Measurements from ENCODE around the gene COL21A1. TPM values are rescaled to one million over a fixed set of nuclear protein-coding genes. Genes with fewer than 3 reads are reported as not detected.

The COL21A1 gene
- total RNA-seq, 4 donors from 2014 or later, result 8.3 to 22.2 (median 9.0) TPM

DNA sequence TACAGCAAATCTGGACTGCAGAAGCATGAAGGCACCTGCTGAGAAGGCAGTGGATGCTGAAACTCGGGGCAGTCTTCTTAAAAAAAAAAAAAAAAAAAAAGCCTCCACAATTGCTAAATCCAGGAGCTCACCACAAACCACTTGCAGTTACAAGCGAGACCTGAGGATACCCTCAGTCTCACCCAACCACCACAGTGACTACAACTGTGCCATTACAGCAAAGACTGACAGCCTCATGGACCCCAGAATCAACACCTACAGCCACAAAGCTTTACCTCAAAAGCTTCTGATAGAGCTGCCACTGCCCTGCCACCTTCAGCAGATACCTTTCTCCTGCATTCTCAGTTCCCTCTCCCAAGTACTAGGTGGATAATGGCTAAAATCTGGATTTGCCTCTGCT is 9.0 kb downstream of the COL21A1 start:
- intact Hi-C loops (cut with DNase I), result no loop called here
- DNase-seq (ENCODE audit: extremely low spot score), result no peak
- TF ChIP-seq, protein P1, sequence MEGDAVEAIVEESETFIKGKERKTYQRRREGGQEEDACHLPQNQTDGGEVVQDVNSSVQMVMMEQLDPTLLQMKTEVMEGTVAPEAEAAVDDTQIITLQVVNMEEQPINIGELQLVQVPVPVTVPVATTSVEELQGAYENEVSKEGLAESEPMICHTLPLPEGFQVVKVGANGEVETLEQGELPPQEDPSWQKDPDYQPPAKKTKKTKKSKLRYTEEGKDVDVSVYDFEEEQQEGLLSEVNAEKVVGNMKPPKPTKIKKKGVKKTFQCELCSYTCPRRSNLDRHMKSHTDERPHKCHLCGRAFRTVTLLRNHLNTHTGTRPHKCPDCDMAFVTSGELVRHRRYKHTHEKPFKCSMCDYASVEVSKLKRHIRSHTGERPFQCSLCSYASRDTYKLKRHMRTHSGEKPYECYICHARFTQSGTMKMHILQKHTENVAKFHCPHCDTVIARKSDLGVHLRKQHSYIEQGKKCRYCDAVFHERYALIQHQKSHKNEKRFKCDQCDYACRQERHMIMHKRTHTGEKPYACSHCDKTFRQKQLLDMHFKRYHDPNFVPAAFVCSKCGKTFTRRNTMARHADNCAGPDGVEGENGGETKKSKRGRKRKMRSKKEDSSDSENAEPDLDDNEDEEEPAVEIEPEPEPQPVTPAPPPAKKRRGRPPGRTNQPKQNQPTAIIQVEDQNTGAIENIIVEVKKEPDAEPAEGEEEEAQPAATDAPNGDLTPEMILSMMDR (IDR thresholded peaks at IDR 0.05), result no peak
- TF ChIP-seq POLR2A (IDR thresholded peaks at IDR 0.05; ENCODE audit: low read depth), result no peak
- TF ChIP-seq POLR2AphosphoS5 (IDR thresholded peaks at IDR 0.05), result no peak
- no peak overlapping the region for H3K27ac ChIP-seq (replicated peaks in 1 of 4)
- H3K27me3 ChIP-seq, result no peaks in the 10 kb centered on the region
- no peaks in the 10 kb centered on the region for H3K36me3 ChIP-seq
- no peak overlapping the region for H3K4me3 ChIP-seq
- 87% methylated on average over 2 of the region's 2 CpGs for WGBS
- H3K9me3 ChIP-seq, result no peaks in the 10 kb centered on the region
- peaks cover 0 to 62% (median 59%) of the 10 kb centered on the region in 4 donors for H3K4me1 ChIP-seq

DNA sequence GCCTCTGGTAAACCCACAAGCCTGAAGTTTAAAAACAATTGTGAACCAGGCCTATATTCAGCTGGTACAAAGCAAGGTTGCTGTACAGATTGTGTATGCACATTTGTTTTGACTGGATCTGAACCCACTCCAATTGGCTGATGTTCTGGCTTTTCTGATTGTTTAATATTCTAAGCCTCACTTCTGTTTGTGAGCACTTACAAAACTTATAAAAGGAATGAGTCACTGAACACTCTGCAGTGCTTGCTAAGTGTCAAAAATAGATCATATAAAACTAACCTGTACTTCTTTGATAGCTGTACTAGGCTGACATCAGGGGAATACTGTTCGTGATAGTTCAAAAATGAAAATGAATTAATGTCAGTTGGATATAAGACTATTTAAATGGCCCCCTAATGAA is 12.1 kb downstream of the COL21A1 start:
- peaks cover 0 to 56% (median 43%) of the 10 kb centered on the region in 4 donors for H3K4me1 ChIP-seq

DNA sequence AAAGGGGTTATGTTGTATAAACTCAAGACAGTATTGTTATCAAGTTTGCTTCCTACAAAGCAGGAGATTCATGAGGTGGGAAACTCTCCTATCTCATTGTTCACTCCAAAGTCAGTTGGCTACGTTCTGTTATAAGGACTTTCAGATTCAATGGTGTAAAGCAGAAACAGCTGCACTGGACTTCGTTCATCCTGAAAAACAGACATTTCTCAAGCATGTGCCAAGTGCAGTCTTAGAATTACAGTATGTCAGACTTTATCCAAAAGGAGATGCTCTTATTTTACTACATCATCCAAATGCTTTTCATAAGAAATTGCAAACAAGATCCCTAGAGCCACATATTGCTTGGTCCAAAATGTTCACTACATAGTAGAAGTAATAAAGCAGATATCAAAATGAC is 14.9 kb downstream of the COL21A1 start:
- Histone ChIP-seq H3K27me3 (no peaks in the 10 kb centered on the region), H3K9me3 (no peaks in the 10 kb centered on the region), H3K27ac (replicated peaks in 1 of 4) (peak overlapping the region in 1 of 4 donors; percentile 10), H3K4me3 (no peak overlapping the region), H3K36me3 (no peaks in the 10 kb centered on the region), H3K4me1 (peaks cover 0 to 48% (median 33%) of the 10 kb centered on the region in 4 donors)
- WGBS, result 17% methylated on average over 2 of the region's 2 CpGs
- TF ChIP-seq EP300 (IDR thresholded peaks at IDR 0.05), result no peak
- TF ChIP-seq, protein P1 (IDR thresholded peaks at IDR 0.05), result no peak
- TF ChIP-seq POLR2AphosphoS5 (IDR thresholded peaks at IDR 0.05), result no peak
- no peak for TF ChIP-seq POLR2A (IDR thresholded peaks at IDR 0.05; ENCODE audit: low read depth)
- no peak for DNase-seq (ENCODE audit: extremely low spot score)
- intact Hi-C loops (cut with DNase I), result no loop called here

More for the DNA sequence above, 12.1 kb downstream of the COL21A1 start:
- DNase-seq (ENCODE audit: extremely low spot score), result no peak
- no peaks in the 10 kb centered on the region for H3K9me3 ChIP-seq
- intact Hi-C loops (cut with DNase I), result no loop called here
- no peaks in the 10 kb centered on the region for H3K36me3 ChIP-seq
- H3K4me3 ChIP-seq, result no peak overlapping the region
- 30% methylated on average over 1 of the region's 1 CpG for WGBS
- peak overlapping the region; percentile 29 to 54 (median 50) for H3K27ac ChIP-seq (replicated peaks in 1 of 4)
- TF ChIP-seq EP300 (IDR thresholded peaks at IDR 0.05) (no peak), POLR2A (IDR thresholded peaks at IDR 0.05; ENCODE audit: low read depth) (no peak), POLR2AphosphoS5 (IDR thresholded peaks at IDR 0.05) (no peak)
- TF ChIP-seq, protein P1 (IDR thresholded peaks at IDR 0.05), result no peak
- no peaks in the 10 kb centered on the region for H3K27me3 ChIP-seq

DNA sequence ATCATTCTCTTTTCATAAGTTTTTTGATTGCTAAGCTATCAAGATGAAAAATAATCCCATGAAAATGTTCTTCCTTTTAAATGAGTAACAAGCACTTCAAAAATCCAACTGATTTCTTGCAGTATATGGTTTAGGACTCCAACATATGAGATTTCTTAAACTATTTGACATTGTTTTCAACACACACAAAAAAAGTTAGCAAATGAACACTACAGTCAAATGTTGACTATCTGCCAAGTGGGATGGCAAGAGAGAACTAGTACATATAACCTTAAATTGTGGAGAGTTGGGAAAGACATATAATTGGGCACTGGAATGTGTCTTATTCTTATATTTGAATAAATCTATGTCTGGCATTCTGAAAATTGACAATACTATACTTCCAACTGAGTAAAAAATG is 15.6 kb downstream of the COL21A1 start:
- intact Hi-C loops (cut with DNase I), result no loop called here
- H3K4me3 ChIP-seq, result no peak overlapping the region
- no peaks in the 10 kb centered on the region for H3K27me3 ChIP-seq
- H3K36me3 ChIP-seq, result no peaks in the 10 kb centered on the region
- DNase-seq (ENCODE audit: extremely low spot score), result no peak
- no peak for TF ChIP-seq EP300 (IDR thresholded peaks at IDR 0.05)
- H3K9me3 ChIP-seq, result no peaks in the 10 kb centered on the region
- peaks cover 0 to 48% (median 33%) of the 10 kb centered on the region in 4 donors for H3K4me1 ChIP-seq
- H3K27ac ChIP-seq (replicated peaks in 1 of 4), result peak overlapping the region in 1 of 4 donors; percentile 10

DNA sequence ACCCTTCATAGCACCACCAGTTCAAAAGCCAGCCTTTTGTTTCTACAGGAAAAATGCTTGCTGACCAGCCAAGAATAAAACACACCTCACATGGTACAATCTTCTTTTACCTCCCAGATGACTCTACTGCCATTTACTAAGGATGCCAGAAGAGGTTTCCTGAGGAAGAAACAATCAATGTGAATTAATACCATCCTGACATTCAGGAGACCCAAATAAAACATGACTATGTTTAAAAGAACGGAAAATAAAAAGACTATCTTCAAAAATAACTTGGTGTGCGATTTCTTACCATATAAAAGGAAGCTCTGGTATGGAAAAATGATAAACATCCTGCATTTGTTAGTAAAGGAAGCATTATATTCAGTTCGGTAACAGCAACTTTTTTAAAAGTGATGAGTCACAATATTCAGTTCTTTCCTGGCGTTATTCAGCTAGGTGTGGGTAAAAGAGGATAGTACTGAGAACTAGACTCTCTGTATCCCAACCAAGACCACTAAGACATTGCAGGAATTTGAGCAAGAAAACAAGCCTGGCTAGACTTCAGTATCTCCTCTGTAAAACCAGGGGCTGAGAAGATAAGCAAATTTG is 16.3 kb downstream of the COL21A1 start:
- H3K27ac ChIP-seq (replicated peaks in 1 of 4), result peak overlapping the region in 1 of 4 donors; percentile 33
- H3K9me3 ChIP-seq, result no peaks in the 10 kb centered on the region
- WGBS, result 54% methylated on average over 4 of the region's 4 CpGs
- no peaks in the 10 kb centered on the region for H3K27me3 ChIP-seq
- H3K36me3 ChIP-seq, result no peaks in the 10 kb centered on the region
- no peak overlapping the region for H3K4me3 ChIP-seq
- intact Hi-C loops (cut with DNase I), result no loop called here
- no peak for TF ChIP-seq POLR2AphosphoS5 (IDR thresholded peaks at IDR 0.05)
- TF ChIP-seq, protein P1 (IDR thresholded peaks at IDR 0.05), result no peak
- no peak for TF ChIP-seq POLR2A (IDR thresholded peaks at IDR 0.05; ENCODE audit: low read depth)
- TF ChIP-seq EP300 (IDR thresholded peaks at IDR 0.05), result no peak
- peaks cover 0 to 43% (median 28%) of the 10 kb centered on the region in 4 donors for H3K4me1 ChIP-seq
- DNase-seq (ENCODE audit: extremely low spot score), result no peak

All from esophagus muscularis mucosa (tissue), 4 donors.